SH-SY5Y (cell line): ENCODE results near the gene CR2.

Experiments
- GATA2 ChIP-seq: IDR thresholded peaks from 2 replicates; pipeline ENCODE4 v1.6.1; 2011; ENCODE audit warnings: mild to moderate bottlenecking, low read depth, low read length
- GATA3 ChIP-seq: IDR thresholded peaks from 2 replicates; pipeline ENCODE4 v1.6.1; 2011; ENCODE audit warnings: low read depth, mild to moderate bottlenecking, low read length, moderate library complexity

CR2 gene

DNA sequence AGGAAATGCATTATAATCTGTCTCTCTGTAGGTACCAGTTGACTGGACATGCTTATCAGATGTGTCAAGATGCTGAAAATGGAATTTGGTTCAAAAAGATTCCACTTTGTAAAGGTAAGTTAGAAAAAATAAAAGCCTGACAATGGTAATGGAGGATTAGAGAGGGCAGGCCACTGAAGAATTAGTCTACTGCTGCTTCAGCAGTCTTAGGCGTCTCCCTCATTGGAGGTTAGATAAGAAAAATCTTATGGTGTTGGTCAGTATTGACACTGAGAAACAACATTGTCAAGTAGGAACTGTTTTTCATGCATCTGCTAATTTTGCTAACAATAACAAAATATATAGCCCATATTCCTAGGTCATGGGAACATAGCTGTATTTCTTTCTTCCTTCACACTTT, 20.1 kb downstream of the CR2 start:
- TF ChIP-seq GATA2 (no peak), GATA3 (no peak)

DNA sequence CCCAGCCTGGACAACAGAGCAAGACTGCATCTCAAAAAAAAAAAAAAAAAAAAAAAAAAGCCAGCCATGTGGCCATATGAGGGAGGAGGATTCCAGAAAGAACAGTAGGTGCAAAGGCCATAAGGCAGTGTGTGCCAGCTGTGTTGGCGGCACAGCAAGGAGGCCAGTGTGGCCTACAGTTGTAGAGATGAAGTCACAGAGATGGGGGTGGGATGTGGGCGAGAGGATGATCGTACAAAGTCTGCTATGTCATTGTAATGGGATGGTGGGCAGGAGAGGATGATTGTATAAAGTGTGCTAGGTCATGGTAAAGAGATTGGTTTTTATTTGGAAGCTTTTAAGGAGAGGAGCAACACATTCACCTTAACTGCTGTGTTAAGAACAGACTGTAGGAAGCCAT, 32.1 kb downstream of the CR2 start:
- TF ChIP-seq GATA2 (no peak), GATA3 (no peak)

DNA sequence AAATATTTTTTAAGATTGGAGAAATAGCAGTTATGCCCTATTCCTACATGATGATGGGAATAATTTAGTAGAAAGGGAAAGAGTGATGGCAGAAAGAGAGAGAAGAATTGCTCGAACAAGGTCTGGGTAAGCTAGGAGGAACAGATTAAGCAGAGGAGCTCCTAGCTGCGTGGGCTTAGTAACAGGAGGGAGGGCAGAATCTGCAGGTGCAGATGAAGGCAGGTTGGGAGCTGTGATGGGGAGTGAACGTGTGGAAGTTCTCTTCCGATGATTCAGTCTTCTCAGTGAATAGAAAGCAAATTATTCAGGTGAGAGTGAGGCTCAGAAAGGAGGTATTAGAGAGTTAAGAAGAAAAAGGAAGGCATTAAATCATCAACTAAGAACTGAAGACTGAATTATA, 33.5 kb downstream of the CR2 start:
- no peak for TF ChIP-seq GATA2
- no peak for TF ChIP-seq GATA3

DNA sequence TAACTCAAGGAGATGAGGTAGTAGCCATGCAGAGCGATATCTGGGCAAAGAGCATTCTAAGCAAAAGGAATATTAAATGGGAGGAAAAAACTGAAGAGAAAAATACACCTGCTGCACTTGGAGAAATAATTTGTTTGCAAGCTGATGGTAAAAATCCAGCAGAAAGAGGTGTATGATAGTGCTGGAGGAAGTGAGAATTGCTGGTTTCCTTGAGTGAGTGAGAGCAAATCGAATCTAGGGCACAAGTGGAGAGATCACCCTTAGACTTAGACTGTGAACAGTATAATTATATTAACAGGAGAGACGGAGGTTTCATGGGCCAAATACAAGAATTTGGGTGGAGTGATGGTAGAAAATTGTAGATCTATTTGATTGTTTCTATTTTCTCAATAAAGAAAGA, 39.1 kb downstream of the CR2 start:
- TF ChIP-seq GATA2 (no peak), GATA3 (no peak)

DNA sequence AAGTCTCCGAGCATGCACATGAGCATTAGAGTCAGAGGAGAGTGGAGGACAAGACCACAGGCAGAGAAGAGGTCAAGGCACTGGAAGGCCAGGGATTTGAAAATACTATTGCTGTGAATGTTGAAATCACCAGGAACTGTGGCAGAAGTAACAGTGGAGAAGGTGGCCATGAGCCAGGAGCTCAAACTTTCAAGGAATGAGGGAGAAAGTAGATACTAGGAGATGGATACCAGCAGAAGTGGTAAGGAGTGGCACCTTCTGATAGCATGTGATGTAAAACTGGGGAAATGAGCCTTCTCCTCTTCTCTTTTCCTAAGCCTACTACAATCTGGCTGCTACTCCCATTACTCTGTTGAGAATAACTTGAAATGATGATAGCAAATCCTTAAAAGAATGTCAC, 40.0 kb downstream of the CR2 start:
- TF ChIP-seq GATA3 (no peak), GATA2 (no peak)

DNA sequence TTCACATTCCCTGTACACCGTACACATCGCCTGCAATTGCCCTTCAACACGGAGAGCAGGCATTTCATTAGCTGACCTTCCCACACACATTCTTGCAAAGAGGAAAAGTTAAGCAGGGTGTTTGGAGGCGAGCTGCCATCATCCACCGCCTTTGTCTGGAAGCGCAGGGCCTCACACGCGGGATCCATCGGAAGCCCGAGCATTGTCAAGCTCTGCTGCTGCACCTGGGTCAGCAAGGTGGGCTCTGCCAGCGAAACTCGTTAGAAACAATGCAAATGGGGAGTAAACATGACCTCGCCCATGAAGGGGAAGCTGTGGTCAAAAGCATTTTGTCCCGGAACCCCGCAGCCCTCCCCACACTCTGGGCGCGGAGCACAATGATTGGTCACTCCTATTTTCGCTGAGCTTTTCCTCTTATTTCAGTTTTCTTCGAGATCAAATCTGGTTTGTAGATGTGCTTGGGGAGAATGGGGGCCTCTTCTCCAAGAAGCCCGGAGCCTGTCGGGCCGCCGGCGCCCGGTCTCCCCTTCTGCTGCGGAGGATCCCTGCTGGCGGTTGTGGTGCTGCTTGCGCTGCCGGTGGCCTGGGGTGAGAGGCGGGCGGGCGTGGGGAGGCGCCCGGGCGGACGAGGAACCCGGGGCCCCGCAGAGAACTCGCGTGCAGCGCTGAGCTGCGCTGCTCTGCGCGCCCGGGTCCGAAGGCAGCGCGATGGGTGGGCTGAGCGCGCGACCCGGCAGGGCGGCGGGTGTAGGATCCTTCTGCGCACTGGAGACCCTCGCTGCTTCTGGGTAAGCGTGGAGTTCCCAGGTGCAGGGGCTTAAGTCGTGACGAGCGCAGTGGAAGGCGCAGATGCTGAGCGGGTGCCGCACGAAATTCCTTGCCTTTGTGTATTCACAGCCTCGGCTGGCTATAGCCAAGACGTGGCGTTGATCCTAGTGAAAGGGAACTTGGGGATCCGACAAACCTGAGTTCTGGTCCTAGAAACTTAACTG, 42.0 kb downstream of the CR2 start, which contains the start of gene CR1:
Gene CR1 (plus strand): TSS at position 357 of the 992 bp plus-strand sequence. CDS start 111 bp downstream, at position 468.
- no peak for TF ChIP-seq GATA3
- no peak for TF ChIP-seq GATA2

DNA sequence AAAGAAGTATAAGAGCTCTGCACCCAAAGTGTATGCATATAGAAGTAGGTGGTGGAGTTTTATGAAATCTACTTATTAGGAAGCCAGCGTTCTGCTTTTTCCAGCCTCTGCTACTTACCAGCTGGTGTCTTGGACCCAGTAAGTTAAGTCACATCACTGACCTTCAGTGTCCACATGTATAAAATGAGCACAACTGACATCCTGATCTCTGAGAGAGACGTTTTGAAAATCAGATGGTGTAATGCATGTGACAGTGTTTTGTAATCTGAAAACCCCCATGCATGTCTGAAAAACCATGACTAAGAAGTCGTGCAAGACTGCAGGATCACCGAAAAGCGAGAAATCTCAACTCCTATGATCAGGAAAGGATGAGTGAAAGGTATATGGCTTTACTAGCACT, 43.8 kb downstream of the CR2 start:
- TF ChIP-seq GATA3 = no peak
- TF ChIP-seq GATA2 = no peak

DNA sequence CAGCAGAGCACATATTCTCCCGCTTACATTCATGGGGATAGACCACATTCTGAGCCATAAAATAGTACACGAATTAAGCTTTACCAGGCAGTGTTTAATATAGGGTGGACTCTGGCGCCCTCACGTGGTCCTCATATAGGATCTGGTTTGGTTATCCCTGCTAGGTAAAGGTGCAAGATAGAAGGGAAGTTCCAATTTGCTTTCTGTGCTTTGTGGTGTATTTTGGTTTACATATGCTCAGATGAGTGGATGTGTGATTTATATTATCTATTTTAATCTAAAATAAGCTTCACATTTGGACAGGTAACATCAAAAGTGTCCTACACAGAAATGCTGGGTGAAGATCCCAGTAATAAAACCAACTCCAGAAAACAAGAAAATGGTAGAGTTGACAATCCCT, 45.4 kb downstream of the CR2 start:
- TF ChIP-seq GATA3 (no peak), GATA2 (no peak)

DNA sequence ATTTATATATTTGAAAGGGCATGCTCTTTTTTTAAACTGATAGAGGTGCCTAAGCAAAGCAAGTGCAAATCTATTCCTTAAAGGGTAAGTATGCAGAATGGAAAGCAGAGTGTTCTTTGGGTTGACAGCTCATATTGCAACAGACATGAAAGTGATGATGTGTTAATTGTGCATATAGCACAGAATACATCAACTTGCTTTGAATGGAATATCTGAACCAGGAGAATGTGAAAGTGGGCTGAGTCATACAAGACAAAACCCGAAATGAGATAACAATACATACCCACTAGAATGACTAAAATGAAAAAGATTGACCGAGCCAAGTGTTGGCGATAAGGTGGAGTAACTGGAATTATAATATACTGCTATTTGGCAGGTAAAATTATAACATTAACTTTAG, 46.2 kb downstream of the CR2 start:
- TF ChIP-seq GATA2 = no peak
- TF ChIP-seq GATA3 = no peak

DNA sequence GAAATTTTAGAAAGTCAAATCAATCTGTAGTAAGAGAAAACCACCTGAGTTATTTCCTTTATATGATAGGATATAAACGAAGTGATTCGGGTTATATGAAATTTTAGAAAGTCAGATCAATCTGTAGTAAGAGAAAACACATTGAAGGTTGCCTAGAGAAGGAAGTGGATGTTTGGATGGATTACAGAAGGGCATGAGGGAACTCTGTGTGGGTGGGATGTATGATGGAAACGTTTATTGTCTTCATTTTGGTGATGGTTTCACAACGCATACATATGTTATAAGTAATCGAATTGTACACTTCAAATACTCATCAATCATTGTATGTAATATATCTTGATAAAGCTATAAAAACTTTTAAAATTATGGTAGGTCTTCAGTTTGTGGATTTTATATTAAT, 46.9 kb downstream of the CR2 start:
- TF ChIP-seq GATA3 (no peak), GATA2 (no peak)

DNA sequence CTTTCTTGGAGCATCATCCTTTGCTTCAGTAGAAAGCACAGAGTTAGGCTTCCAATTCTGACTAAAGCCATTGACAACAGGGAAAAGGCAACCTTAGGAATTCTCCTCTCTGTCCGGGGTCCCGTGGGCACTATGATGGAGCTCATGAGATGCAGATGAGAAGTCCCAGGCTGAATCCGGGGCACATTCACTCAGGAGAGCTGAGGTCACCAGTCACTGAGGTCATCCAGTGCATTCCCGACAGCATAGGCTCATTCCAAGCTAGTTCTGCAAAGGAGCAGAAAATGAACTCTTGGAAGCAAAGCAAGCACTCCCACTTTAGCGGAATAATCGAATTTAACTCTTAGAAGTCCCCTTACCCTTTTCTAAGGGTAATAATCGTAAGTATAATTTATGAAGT, 48.6 kb downstream of the CR2 start:
- TF ChIP-seq GATA2 (no peak), GATA3 (no peak)

DNA sequence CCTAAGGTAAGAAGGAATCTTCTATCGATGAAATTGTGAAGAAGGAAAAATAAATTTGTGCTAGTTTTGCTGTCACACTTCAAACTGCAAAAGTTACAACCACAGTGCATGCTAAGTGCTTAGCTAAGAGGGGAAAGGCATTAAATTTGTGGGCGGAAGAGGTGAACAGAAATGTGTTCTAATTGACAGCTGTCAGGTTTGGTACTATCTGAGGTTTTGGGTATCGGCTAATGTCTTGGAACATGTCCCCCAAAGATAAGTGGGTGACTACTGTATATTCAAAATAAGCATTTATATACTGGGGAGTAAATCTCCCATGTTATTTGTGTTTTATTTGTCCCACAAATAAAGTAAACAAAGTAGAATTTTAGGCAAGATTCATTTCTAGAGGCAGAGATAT, 49.8 kb downstream of the CR2 start:
- TF ChIP-seq GATA2 (no peak), GATA3 (no peak)

DNA sequence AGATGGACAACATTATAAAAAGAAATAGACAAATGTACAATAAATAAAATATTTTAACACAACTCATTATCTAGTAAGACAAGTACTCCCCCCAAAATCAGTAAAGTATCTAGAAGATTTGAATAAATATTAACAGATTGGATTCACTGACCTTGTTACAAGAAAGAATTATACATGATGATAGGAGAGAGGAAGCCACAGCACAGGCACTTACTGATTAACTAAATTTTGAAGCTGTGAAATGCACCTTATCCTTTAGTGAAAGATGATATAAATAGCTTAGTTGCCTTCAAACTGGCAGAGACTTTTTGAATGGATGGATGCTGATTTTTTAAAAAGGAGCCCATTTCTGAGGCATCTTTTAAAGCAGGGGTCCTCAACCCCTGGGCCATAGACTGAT, 50.3 kb downstream of the CR2 start:
- no peak for TF ChIP-seq GATA3
- no peak for TF ChIP-seq GATA2

DNA sequence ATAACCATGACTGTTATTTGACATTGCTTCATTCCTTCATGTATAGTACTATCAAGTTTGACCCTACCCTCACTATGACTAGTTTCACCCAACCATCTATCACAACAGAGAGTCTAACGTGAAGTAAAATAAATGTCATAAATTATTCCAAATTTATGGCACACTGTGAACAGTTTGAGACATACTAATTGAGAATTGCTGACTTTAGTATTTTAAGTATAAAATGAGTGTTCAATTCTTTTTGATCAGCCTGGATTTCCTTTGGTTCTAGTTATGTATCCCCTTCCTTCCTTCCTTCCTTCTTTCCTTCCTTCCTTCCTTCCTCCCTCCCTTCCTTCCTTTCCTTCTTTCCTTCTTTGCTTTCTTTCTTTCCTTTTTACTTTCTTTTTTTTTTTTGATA, 56.3 kb downstream of the CR2 start:
- TF ChIP-seq GATA3 (no peak), GATA2 (no peak)

DNA sequence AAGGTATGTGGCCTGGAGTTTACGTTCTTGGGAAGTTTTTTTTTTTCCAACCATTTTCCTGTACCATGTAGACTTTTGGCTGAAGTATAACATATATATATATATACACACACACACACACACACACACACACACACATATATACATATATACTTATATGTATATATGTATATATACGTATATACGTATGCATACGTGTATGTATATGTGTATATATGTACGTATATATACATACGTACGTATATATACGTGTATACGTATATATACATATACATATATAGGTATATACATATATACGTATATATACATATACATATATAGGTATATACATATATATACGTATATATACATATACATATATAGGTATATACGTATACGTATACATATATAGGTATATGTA, 60.8 kb downstream of the CR2 start:
- TF ChIP-seq GATA3 (no peak), GATA2 (no peak)
